NCI-H526 (cell line): ENCODE data around the gene FYB1.

ENCODE experiments used
- DNase-seq, 2 experiments: peaks; one replicate each; lab custom pipeline; 2025; lab: John Stamatoyannopoulos, UW

The FYB1 gene

DNA sequence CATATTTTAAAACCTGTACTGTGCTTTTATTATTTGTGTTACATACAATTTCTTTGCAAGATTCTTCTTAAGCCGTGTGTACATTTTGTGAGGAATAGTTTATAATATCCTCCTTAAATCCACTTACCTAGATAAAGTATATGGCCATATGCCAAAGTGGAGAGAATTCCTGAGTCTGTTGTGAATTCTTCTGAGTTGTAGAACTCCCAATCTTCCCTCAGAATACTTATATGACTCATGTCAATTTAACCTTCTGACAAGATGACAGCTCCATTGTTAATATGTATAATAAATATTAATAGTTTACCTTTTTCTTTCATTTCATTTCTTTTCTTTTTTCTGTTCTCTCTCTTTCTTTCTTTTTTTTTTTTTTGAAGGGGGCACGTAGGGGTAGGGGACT is 139.2 kb downstream of the FYB1 start:
- no peak for DNase-seq

DNA sequence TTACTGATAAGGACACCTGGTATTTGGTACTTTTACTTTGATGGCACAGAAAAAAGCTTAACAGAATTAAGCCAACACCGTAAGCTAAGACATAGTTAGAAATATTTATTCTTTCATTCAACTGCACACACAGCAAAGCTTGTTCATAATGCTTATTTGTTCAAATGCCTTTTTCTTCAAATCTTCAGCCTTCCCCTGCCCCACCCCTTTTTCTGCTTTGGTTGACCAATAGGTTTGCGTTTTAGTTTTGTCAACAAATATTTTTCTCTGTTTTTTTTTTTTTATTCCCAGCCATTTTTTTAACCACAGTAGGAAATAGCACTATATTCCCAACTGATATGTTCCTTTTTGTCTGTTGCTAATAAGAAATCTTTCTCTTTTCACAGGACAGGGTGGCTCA is 140.2 kb downstream of the FYB1 start:
- no peak for DNase-seq

DNA sequence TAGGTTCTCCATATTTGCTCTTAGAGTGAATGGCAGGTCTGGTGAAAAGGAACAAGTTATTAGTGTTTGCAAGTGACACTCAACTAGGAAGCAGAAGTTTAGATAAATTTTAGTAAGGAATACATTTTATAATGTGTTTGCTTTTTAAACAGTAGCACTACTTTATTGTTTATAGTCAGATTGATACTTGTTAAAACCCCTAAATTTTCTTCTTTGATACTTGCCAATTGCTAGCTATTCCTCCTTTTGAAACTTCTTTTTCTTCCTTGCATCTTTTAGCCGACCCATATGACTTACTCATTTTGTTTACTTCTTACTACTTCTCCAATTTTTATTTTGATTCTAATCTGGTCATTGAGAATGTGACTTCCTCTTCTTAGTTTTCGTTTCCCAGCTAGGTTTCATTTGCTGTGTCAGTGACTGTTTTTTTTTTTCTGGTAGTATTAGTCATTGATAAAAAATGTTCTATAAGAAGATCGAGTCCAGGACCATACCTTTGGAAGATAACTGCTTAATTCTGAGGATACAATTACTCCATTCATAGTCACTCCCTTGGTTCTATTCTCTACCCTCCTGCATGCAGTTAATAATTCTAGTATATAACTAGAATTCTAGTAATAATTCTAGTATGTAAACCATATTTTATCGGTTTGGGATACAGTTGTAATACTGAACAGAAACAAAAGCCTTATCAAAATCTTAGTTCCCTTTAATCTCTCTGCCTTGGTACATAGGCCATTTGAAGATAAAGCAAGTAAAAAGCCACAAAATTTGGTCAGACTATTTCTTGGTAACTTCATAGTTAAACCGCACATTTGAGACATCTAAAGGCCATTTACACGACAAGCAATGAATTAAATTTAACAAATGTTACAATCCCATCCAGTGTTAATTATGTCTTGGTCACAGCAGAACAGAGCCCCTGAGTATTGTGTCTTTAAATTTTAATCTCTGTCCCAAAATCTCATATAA is 142.3 kb downstream of the FYB1 start:
- DNase-seq: no peak

DNA sequence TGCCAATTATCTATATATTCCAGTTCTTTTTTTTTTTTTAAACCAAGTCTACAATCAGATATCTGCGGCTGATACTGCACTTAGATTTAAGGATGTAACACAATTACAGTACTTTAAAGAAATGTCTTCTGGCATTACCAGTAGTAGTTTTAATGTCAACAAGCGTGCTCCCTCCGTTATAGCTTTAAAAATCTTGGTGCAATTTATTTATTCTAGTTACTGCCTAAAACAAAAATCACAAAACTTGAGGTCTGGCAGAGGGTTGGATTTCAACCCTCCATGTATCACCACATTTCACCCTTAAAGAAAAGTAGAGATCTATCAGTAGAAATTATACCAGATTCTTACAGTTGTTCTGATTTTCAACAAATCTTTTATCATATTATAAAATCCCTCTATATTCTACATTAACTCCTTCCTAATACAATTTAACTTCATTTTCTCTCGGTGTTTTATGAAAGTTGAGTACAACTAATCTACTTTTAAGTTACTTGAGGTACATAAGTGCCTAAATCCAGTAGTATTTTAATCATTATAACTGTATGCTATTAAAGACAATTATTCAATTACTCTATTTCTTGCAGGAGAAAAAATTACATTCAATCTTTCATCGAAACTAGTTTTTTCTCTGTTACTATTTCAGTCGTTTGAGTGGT is 143.1 kb downstream of the FYB1 start:
- DNase-seq: no peak

DNA sequence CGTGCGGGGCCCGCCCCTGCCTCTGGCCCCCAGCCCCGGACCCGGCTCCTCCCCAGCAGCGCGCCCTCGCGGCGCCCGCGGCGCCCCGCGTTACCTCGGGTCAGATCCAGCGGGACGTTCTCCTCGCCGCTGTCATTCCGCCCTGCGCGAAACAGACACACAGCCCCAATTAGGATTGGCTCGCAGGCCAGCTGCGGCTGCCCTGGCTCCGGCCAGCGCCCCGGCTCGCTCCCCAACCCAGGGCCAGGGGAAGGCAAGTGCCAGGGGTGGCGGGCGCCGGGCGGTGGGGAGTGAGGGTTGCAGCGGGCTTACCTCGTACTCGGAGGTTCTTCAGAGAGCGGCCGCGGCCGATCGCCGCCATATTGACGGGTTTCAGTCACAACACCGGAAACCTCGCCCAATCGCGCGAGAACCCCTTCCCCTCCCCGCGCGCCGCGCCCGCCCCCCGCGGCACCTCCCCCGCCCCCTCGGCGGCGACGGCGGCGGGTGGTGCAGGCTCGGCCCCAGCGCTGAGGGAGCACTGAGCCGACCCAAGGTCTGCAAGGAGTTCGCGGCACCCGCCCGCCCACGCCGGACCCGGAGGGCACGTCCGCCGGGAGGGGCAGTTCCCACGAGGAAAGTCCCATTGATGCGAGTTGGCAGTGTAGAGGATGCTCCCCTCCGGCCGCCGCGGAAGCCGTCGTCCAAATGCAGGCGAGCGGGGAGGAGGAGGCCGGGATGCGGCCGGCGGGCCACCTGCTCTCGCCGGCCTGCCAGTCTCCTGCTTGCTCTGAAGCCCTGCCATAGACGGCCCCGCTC is 145.1 kb downstream of the FYB1 start, which contains the start of gene RICTOR:
TSS of gene RICTOR (minus strand) at position 383 of the 798 bp plus-strand sequence. CDS start at position 361, 22 bp downstream.
- DNase-seq: peak; percentile 77 to 97

DNA sequence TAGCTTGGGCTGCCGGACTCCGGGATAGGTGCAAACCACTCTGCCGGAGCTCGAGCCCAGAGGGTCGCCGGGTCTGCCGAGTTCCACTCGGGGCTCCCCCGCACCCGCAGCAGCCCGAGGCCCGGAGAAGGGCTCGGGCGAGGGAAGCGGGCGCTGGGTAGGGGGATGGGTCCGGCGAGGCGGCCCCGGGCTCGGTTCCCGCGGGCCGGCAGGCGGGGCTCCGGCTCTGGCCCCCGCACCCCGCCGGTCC is 145.7 kb downstream of the FYB1 start:
- DNase-seq: peak in 1 of 2 experiments; percentile 89

DNA sequence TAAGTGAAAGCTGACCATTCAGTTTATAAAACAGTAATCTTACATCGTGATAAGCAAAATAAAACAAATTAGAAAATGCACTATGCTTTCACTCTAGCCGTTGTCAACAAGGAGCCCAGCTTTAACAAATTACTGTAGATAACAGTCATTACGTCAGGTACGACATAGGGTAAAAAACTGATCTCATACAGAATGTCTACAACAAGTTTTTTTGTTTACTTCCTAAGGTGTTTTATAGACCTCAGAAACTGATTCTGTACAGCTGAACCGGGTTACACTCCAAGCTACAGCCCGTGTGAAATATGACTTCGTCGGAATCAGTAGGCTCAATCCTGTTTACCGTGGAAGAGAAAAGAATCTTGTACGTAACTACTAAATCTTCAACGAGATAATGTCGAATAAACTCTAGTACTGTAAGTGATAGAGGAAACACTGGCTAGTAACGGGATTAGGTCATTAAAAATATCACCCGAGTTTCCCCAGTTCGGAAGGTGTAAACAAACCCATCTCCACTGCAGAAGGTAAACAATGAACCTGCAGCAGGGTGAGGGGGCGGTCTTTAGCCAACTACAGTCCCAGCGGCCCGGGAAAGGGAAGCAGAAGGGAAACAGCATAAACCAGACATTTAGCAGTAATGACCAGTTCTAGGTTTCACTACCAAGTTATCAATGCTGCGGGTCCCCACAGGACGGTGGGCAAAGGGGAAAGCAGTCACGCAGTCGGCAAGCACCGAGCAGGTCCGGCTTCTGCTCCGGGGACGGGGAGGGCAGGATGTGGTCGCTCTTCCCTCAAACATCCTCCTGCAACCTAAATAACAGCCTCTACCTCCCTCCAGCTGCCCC is 146.2 kb downstream of the FYB1 start:
- peak; percentile 65 to 89 for DNase-seq

DNA sequence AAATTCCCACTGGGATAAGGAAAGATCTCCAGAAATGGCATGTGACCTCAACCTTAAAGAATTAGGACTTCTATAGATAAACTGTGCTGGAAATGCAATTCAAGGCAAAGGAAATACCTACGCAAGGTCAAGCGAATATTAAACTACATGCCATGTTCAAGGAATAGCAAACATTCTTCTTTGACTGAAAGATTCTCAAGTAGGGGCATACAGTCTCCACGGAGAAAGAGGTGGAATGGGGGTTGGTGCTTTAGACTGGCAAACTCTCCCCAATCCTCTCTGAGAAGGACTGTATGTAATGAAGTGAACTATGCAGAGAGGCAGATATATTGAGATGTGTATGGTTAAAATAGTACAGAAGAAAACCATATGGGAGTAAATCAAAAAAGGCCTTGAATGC is 151.3 kb downstream of the FYB1 start:
- no peak for DNase-seq

DNA sequence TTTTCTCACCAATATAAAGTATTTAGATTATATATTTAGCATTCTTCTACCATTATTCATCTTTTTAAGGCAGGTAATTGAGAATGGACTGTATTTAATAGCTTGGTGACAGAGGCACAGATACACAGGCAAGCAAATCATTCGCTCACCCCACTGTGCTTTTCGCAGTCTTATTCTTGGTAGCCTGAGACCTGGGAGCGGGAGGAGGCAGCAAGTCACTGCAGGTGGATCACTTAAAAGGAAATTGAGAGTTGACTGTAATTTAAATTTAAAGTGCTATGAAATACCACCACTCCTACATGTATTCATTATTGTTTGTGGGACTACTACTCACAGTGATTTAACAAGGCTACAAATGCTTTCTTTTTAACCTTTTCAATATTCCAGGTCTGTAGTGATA is 154.9 kb downstream of the FYB1 start:
- no peak for DNase-seq

DNA sequence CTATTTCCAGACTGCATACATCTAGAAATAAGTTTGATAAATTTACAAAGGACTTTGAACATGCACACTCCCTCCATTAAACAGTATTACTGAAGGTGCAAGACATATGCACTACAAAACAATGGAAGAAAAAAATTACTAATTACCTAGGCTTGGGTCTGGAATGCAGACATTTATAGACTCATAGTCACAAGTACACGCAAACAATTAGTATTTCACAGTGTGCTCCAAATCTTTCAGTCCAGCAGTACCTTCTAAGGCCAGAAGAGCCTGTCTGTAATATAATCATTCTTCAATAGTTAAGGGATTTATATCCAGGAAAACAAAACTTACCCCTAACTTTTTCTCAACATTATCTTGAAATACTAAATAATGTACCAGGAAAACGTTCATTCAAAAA is 156.3 kb downstream of the FYB1 start:
- DNase-seq: no peak

DNA sequence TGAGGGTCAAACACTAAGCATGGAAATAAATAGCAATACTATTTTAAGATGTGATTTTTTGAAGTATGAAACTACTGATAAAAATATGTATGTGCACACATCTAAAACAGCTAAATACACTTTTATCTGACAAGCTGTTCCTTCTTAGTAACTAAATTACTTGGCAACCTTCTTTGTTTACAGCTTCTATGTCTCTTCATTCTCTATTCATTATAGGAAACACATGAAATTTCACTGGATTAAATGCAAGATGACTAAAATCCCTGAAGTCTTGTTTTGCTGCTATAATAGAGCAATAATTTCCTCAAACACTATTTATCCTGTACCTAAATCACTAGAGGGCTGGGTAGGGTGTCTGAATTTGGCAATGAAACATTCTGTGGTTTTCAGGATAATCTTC is 156.8 kb downstream of the FYB1 start:
- DNase-seq: no peak

DNA sequence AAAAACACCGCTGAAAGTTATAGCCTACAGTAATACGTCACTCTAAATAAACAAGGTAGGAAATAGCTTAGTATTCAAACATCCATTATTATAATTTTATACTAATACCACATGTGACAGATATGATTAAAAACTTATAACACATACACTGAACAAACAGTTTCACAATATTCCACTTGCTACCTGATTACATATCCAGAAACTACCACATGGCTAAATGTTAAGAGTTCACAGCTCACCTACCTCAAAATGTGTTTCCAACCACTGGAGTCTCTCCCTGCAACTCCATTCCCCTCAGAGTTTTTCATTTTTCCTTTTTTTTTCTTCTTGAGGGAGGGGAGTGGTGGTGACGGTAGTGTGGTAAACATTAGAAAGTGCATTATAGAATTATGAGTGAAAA is 157.3 kb downstream of the FYB1 start:
- DNase-seq: no peak

DNA sequence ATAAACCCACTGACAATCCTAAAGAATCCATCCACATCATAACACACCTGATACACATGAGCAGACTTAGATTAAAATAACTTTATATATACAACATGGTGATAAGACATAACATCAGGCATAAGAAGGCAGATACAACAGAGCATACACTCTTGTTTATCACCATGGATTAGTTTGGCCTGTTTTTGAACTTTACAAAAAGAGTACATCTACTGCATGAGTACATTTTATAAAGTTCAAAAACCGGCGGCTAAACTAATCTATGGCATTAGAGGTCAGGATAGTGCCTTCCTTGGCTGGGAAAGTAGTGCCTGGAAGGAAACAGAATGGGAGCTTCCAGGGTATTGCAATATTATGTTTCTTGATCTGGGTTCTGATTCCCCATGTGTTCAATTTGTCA is 160.3 kb downstream of the FYB1 start:
- no peak for DNase-seq

DNA sequence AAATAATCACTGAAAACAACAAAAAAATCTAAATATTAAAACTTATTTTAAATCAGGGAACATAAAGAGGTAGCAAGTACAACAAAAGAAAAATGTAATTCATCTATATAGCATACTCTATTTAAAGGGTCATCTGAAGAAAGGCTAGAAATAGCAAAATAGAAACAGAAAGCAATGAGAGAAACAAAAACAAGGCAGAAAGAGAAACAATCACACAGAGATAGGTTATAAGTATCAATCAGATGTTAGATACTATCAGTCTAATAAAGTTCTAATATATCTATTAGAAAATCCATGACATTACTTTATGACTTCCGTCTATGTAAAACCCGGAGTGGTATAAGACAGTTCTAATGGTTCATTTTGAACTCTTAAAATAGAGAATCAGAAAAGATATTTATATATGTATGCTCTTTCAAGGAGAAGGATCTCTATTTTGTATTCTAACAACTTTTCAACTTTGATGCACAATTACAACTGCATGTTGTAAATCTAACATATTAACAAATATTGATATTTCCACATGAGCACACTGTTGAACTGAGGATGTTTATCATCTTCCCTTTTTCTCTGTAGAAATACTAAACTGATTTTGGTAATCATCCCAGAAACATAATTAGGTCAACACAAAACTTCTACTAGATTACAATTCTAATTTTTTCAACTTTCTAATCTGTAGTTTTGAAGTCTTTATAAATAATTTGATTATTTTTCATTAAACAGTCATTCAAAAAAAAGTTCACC is 161.0 kb downstream of the FYB1 start:
- no peak for DNase-seq

DNA sequence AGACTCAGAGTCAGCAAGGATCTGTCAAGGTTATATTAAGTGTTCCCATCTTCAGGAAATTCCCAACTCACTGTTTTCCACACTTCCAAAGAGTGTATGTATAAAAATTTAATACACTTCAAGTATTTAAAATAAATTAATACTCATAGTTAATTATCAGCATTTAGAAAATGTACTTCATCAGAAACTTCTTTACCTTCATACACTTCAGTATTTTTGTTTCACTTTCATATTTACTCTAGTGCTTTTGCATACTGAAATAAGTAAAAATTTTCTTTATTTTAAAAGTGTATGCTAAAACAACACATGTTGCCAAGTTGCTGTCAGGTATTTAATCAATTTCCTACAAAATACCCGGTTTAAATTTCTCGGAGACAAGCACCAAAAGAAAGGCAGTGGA is 161.6 kb downstream of the FYB1 start:
- no peak for DNase-seq

DNA sequence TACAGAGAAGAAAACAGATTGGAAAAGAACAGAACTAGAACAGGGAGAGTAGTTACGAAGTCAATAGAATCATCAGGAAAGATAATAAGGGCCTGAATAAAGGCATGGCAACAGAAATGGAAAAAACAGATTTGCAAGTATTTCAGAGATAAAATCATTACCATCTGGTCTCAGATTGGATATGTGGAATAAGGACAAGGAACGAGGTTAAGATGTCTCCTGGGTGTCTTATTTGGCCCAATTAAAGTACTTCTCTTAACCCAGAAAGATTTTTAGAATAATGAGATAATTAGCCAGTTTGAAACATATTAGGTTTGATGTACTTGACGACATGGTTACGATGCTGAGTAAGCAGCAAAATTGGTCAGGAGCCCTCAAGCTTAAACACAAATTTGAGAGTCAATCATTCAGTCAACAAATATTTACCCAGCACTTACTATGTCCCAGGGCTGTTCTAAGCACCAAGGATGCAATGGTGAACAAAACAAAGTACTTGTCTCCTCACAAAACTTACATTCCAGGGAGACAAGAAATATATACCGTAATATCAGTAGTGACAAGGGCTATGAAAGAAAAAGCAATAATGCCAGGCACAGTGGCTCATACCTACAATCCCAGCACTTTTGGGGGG is 163.5 kb downstream of the FYB1 start:
- DNase-seq: no peak
